H7 (cell line): ENCODE measurements around the gene ANKS1A. TPM values are rescaled to one million over a fixed set of nuclear protein-coding genes. Genes with fewer than 3 reads are reported as not detected.
A peak's percentile ranks its signal among the peaks of the same experiment; 100 is the strongest.
"Not testable (repeated sequence)": the region's sequence is repeated elsewhere in the genome, so short reads cannot be mapped to it uniquely, and the experiment has no call there.

Experiments used
- DNase-seq: peaks from one replicate; pipeline ENCODE4 v3.0.0; 2012
- H3K27me3 ChIP-seq: 2 replicates; pipeline ENCODE4 v1.6.0; 2011; ENCODE audit warnings: mild to moderate bottlenecking, low read length; ENCODE audit not compliant: control insufficient read depth, insufficient read depth
- H3K36me3 ChIP-seq: replicated peaks from 2 replicates; pipeline ENCODE4 v1.5.1; 2011; ENCODE audit warnings: low read length; ENCODE audit not compliant: control insufficient read depth, insufficient read depth
- H3K4me3 ChIP-seq: 2 replicates; pipeline ENCODE4 v1.5.1; 2011; ENCODE audit warnings: low read depth, mild to moderate bottlenecking, control low read depth, low read length, moderate library complexity; ENCODE audit not compliant: insufficient read depth
- total RNA-seq: library from RNA; depleted of rRNA; stranded (reverse); fragments of >200 nt; shearing (Covaris generic); gene quantifications from 2 replicates; pipeline ENCODE4 v1.2.3, GENCODE V29; 2014

The ANKS1A gene
- total RNA-seq, 1 experiment from 2014 or later = 22.4 TPM

GRCh38 chr6:34897130-34897529, 8.1 kb downstream of the ANKS1A start:
- Histone ChIP-seq H3K36me3 (no peaks in the 10 kb centered on the region), H3K4me3 (no peak overlapping the region), H3K27me3 (no peaks in the 10 kb centered on the region)
- DNase-seq = no peak

DNA sequence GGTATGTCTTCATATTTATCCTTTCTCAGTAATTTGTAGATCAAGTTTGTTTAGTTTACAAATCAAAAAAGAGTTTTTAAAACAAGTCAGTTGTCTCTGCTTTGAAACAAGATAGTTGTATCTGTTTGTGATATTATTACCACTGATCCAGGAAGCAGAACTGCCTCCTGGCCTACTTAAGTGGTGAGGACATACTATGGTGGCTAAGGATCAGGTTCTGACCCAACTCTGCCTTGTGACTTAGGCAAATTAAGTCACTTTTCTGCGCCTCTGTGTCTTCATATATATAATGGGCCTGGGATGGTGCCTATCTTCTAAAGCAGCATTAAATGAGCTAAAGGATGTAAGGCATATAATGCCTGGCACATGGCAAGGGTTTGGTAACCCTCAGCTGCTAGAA, 8.7 kb downstream of the ANKS1A start:
- DNase-seq = no peak
- H3K36me3 ChIP-seq = no peaks in the 10 kb centered on the region
- H3K4me3 ChIP-seq = no peak overlapping the region
- H3K27me3 ChIP-seq = no peaks in the 10 kb centered on the region

DNA sequence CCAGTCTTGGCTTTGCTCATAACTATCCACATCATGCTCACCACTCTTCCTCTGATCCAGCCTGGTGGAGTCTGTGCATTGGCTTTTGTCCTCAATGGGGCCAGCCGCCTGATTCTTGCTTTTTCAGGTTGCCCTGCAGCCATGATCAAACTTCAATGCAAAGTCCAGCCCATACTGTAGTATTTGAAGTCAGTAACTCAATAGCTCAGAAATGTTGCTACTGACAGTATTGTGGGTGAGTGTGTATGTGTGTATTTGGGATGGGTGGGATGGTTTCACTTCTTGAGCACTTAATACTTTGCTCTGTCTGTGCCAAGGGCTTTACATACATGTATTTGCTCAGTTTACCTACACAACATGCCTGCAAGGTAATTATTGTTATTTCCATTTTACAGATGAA, 10.7 kb downstream of the ANKS1A start:
- not testable (repeated sequence) for H3K36me3 ChIP-seq, H3K4me3 ChIP-seq, DNase-seq, H3K27me3 ChIP-seq

DNA sequence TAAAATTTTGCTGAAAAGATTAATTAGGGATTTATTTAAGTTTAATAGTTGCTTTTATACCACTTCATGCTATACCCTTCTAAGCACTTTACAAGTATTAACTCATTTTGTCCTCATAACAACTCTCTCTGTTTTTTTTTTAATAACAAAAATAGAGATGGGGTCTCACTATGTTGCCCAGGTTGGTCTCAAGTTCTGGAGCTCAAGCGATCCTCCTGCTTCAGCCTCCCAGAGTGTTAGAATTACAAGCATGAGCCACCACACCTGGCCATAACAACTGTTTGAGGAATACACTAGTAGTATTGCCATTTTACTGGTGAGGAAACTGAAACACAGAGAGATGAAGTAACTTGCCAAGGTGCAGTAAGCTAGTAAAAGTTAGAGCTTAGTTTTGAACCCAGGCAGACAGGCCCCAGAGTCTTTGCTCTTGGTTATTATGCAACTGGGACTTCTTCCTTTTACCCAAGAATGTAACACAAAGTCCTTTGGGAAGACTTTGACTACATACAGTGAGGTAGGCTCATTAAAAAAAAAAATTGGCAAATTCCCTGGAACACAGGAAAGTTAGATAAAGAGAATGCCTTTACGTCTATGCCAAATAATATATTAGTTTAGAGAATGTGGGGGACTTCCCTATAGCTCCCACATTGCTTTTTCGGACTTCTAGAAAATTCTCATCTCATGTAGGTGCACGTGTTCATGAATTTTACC, 11.4 kb downstream of the ANKS1A start:
- Histone ChIP-seq H3K36me3 (no peaks in the 10 kb centered on the region), H3K27me3 (no peaks in the 10 kb centered on the region), H3K4me3 (no peak overlapping the region)
- DNase-seq = no peak

GRCh38 chr6:34901930-34902329, 12.9 kb downstream of the ANKS1A start:
- no peak overlapping the region for H3K4me3 ChIP-seq
- H3K27me3 ChIP-seq = no peaks in the 10 kb centered on the region
- no peak for DNase-seq
- no peaks in the 10 kb centered on the region for H3K36me3 ChIP-seq

GRCh38 chr6:34904990-34905613, 16.0 kb downstream of the ANKS1A start:
- no peak for DNase-seq
- H3K4me3 ChIP-seq = no peak overlapping the region
- H3K36me3 ChIP-seq = no peaks in the 10 kb centered on the region
- H3K27me3 ChIP-seq = no peaks in the 10 kb centered on the region

- H3K4me3 ChIP-seq = no peak overlapping the region
- no peak for DNase-seq
- no peaks in the 10 kb centered on the region for H3K36me3 ChIP-seq
- H3K27me3 ChIP-seq = no peaks in the 10 kb centered on the region
Observed at GRCh38 chr6:34906826-34907225, 17.8 kb downstream of the ANKS1A start.

GRCh38 chr6:34908194-34908593, 19.1 kb downstream of the ANKS1A start:
- H3K27me3 ChIP-seq = no peaks in the 10 kb centered on the region
- H3K36me3 ChIP-seq = no peaks in the 10 kb centered on the region
- peak; percentile 23 for DNase-seq
- no peak overlapping the region for H3K4me3 ChIP-seq

DNA sequence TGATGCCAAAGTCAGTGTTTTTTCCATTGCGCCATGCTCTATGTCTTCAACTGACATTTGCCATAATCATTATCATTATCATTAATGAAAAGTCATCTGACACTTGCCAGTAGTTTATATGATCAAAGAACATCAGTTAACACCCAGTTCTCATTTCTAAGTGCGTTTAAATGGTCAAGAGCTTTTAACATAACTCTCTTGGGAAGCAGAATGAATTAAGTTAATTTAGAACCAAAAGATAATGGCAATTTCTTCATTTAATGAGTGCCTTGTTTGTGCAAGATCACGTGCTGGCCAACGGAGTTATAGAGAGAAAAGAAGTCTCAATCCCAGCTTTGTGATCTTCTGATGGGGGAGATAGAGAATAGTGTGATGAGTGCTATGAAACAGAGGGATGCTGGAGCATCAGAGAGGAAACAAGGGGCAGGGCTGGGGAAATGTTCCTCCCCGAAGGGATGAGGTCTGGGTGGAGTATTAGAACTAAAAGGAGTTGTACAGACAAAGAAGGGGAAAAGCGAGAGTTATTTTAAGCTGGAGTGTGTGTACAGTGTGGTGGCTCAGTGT, 20.3 kb downstream of the ANKS1A start:
- Histone ChIP-seq H3K36me3 (no peaks in the 10 kb centered on the region), H3K27me3 (no peaks in the 10 kb centered on the region), H3K4me3 (no peak overlapping the region)
- no peak for DNase-seq

- DNase-seq = no peak
- H3K27me3 ChIP-seq = no peaks in the 10 kb centered on the region
- no peaks in the 10 kb centered on the region for H3K36me3 ChIP-seq
- no peak overlapping the region for H3K4me3 ChIP-seq
Observed at GRCh38 chr6:34911822-34912221, 22.8 kb downstream of the ANKS1A start.

- H3K36me3 ChIP-seq = no peaks in the 10 kb centered on the region
- no peak overlapping the region for H3K4me3 ChIP-seq
- no peak for DNase-seq
- no peaks in the 10 kb centered on the region for H3K27me3 ChIP-seq
Observed at GRCh38 chr6:34912715-34913464, 23.8 kb downstream of the ANKS1A start.

DNA sequence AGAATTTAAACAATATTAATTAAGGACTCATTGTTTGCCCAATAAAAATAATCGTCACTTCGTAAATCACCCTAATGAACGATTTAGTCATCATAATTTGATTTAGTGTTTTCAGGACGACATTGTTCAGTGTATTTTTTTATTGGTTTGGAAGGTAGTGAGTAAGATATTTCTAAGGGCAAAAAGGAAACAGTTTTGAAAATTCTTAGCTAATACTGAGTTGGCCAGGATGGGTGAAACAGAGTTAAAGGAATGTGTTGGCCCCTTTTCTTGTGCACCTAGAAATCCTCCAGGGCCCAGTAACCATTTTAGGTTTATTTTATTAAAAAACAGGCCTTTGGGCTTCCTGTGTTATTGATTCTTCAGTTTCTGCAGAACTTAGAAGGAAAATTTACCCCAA, 25.3 kb downstream of the ANKS1A start:
- no peak for DNase-seq
- no peaks in the 10 kb centered on the region for H3K27me3 ChIP-seq
- H3K4me3 ChIP-seq = no peak overlapping the region
- H3K36me3 ChIP-seq = no peaks in the 10 kb centered on the region

- no peak for DNase-seq
- Histone ChIP-seq H3K36me3 (no peaks in the 10 kb centered on the region), H3K27me3 (no peaks in the 10 kb centered on the region), H3K4me3 (no peak overlapping the region)
Observed at GRCh38 chr6:34916348-34916967, 27.4 kb downstream of the ANKS1A start.

DNA sequence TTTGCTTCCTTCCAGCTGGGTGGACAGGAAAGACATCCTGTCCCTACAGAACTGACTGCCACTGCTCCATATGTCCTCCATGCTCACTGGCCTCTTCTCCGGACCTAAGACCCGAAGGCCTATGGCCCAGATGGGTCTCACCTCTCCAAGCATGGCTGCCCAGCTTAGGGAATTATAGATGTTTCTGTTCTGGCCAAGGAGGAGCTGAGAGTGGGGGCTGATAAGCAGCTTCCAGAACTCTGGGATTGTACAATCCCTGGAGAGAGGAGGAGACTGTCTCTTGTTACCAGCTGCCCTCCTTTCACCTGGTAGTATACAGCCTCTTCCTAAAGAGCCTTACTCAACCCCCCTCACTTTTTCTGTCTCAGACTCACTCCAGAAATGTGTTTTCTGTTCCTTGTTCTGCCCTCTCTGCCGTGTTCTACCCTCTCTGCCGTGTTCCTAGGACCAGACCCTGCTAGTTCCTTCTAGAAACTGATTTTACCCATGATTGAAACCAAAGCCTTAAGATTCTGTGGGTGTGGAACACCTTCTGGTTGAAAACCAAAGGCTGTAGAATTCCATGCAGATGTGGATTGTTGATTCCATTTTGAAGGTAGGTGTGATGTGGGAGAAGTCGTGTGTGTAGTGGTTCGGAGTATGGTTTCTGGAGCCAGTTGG, 28.7 kb downstream of the ANKS1A start:
- H3K27me3 ChIP-seq = no peaks in the 10 kb centered on the region
- no peak overlapping the region for H3K4me3 ChIP-seq
- DNase-seq = no peak
- no peaks in the 10 kb centered on the region for H3K36me3 ChIP-seq
